Omental fat pad (tissue), 4 donors: ENCODE results near the gene EPO. TPM values are rescaled to one million over a fixed set of nuclear protein-coding genes. Genes with fewer than 3 reads are reported as not detected.
A peak's percentile ranks its signal among the peaks of the same experiment; 100 is the strongest.

ENCODE experiments used
- ATAC-seq: fragments of 150-250 bp; one replicate; pipeline ENCODE4 v1.9.1; 2016; ENCODE audit warnings: mild to moderate bottlenecking, moderate library complexity; ENCODE audit not compliant: low FRiP score
- DNase-seq: peaks from one replicate; pipeline ENCODE4 v3.0.0-alpha.2; 2019; ENCODE audit warnings: low spot score
- total RNA-seq, 4 donors: library from RNA; depleted of rRNA; stranded (reverse); fragments of >200 nt; gene quantifications; one replicate each; pipeline ENCODE4 v1.1.0, GENCODE V29; 2016
- TF ChIP-seq, protein P1 (sequence below), 3 donors: fragments of 450-650 bp; IDR thresholded peaks; one replicate each; pipeline ENCODE4 v1.5.1; 2016 to 2017; ENCODE audit warnings: antibody characterized with exemption in 3 of 3, mild to moderate bottlenecking in 3 of 3, moderate library complexity in 2 of 3

EPO gene
- total RNA-seq, 4 donors from 2014 or later: not detected

DNA sequence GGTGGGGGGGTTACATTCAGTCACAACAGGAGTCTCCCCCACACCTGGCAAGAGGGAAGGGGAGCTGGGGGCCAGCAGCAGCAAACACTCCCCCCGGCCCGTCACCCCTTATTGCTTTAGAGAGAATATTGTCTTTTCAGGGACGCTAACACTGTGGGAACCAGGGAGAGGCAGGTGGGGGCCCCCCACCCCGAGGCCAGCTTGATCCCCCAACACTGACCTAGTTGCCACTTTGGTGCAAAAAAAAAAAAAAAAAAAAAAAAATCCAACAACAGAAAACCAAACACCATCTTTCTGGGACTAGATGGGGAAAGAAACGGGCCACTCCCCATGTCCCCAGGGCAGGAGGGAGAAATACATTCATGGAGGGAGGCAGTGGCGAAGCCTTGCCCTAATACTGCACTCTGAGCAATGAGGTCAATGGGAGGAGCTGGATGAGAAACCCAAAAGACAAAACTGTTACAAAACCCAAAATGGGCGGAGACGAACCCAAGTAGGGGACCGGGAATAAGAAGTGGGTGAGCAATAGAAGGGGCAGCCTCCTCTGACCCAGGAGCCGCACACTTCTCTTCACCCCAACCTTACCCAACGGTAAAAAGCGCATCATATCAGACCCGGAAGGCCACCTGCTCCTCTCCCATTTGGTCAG is 40.2 kb upstream of the EPO start:
- DNase-seq: no peak
- TF ChIP-seq, protein P1, sequence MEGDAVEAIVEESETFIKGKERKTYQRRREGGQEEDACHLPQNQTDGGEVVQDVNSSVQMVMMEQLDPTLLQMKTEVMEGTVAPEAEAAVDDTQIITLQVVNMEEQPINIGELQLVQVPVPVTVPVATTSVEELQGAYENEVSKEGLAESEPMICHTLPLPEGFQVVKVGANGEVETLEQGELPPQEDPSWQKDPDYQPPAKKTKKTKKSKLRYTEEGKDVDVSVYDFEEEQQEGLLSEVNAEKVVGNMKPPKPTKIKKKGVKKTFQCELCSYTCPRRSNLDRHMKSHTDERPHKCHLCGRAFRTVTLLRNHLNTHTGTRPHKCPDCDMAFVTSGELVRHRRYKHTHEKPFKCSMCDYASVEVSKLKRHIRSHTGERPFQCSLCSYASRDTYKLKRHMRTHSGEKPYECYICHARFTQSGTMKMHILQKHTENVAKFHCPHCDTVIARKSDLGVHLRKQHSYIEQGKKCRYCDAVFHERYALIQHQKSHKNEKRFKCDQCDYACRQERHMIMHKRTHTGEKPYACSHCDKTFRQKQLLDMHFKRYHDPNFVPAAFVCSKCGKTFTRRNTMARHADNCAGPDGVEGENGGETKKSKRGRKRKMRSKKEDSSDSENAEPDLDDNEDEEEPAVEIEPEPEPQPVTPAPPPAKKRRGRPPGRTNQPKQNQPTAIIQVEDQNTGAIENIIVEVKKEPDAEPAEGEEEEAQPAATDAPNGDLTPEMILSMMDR (IDR thresholded peaks at IDR 0.05): no peak
- ATAC-seq: peak; percentile 37

DNA sequence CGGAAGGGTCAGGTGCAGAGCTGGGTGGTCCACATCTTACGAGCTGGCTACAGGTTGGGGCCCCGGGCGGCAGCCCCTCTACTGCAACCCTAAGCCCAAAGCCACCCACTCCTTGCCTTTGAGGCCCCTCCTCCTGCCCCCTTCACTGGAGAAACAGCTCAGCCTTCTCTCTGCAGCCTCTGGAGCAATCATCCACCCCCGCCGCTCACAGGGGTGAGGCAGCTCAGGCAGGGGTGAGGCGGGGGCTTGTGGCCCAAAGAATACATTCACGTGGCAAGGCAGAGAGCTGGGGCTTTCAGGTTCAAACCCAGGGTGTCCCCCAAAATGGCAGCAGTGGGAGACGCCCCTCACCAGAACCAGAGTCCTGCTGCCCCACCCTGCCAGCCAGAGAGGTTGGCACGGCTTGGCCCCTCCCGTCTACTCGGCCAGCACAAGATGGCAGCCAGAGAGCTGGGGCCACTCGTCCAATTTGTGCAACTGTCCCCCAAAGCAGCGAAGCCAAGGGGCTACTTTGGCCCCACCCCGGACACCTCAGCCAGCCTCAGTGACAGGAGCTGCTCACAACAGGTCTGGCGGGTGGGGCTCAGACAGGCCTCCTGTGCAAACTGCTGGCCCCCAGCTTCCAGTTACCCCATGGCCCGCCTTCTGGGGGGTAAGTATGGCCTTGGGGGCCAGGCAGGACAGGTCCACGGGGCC is 39.5 kb upstream of the EPO start:
- DNase-seq (no peak), ATAC-seq (no peak)
- TF ChIP-seq, protein P1 (IDR thresholded peaks at IDR 0.05): no peak

DNA sequence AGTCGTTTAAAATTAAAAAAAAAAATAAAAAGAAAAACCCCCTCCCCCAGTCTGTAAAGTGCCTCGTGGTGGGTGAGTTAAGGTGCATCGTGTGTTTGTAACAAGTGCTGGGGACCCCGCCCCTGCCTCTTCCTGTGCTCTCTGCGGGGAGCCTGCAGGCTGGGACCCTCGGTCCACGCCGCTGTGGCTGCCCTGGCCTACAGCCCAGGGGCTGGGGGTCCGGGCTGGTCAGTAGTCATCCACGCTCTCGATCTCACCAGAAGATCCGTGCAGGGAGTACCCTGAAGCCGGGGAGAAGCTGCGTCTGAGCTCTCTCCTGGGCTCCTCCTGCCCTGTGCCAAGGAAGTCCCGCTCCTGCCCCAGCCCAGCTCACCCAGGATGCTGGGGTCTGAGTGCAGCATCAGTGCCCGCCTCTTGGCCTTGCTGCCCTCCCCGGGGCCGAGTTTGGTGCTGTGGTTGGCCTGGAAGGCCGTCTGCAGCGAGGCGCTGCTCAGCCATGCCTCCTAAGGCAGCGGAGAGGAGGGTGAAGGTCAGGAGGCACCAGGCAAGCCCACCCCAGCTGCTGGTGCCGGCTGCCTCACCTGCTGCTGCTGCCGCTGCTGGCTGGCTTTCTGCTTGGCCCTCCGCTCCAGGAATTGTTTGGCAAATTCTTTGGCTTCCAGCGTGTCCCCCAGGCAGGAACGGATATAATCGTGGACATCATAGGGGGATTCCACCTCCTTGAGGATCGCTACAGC is 38.6 kb upstream of the EPO start:
- ATAC-seq (no peak), DNase-seq (no peak)

DNA sequence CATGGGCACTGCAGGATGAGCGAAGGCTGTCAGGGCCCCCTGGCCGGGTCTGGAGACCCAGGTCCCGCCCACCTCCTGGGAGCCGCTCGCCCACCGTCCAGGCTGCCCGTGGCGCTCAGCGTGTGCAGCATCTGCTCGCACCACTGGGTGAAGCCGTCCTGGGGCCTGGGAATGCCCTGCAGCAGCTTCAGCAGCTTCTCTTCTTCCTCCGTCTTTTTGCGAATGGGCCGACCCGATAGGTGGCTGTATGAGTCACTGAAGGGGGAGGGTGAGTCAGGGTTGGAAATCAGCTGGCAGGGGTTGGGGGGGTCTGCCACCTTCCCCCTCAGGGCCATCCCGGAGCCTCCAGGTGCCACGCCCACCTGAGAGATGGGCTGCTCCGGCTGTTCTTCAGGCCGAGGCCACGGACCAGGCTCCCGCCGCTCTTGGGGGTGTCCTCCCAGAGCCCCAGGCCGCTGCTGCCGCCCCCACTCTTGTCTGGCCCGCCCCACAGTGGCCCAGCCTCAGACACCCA is 38.0 kb upstream of the EPO start:
- TF ChIP-seq, protein P1 (IDR thresholded peaks at IDR 0.05): no peak
- DNase-seq: no peak
- ATAC-seq: no peak

More for the DNA sequence above, 38.6 kb upstream of the EPO start:
- TF ChIP-seq, protein P1 (IDR thresholded peaks at IDR 0.05): no peak

DNA sequence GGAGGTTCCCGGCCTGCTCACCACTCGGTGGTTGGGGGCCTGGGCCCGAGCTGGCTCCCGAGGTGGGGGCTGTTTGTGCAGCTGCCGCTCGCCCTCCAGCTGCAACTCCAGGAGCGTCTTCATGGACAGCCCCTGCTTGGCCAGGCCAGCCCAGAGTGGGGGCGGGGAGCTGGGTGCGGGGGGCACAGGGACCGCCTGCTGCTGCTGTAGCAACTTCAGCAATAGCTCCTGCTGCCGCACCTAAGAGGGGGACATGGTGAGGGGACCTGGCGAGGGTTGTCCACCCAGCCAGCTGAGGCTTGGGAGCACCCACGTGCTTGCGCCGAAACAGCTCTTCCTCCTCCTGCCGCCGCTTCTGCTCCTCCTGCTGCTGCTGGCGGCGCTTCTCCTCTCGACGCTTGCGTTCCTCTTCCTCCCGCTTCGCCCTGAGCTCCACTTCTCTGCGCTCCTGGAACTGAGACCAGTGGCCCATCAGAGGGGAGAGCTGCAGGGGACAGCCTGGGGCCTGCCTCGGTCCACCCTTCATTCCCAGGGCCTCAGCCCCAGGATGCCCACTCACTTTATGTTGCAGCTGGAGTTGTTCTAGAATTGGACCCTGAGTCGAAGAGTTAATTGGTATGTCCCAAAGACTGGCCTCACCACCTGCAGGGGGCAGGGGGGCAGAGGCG is 37.1 kb upstream of the EPO start:
- DNase-seq (no peak), ATAC-seq (no peak)
- TF ChIP-seq, protein P1 (IDR thresholded peaks at IDR 0.05): no peak

DNA sequence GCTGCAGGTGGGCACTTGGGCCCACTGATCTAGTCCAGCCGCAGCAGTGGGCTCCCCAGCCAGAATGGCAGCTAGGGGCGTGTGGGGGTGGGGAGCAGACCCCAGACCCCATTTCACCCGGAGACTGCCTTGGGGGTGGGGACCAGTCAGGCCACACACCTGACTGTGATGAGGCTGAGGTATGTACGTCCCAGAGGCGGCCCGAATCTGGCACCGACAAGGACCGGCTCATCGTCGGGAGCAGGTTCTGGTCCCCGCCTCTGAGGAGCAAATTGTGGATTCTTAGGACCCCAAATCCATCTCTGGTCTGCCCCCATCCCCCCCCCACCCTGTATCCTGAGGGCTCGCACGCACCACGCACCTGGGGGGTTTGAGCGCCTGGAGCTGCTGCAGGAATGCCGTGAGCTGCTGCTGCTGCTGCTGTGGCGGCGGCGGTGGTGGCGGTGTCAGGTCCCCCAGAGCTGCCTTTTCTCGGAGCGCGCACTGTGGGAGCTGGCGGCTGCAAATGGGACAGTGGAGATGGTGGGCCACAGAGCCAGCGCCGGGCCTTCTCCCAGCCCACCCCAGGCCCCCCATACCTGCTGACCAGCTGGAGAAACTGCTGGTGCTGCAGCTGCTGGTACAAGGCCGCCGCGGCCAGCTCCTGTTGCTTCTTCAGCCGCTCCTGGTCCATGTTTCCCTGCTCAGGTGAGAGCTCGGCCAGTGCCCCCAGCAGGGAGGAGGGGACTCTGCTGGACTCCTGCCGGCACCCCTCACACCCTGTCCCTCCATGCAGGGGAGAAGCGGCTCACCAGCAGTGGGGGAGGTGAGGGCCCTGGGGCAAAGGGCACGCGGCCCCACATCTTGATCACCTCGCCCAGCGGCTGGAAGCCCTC is 36.4 kb upstream of the EPO start:
- no peak for ATAC-seq
- no peak for DNase-seq
- TF ChIP-seq, protein P1 (IDR thresholded peaks at IDR 0.05): no peak
